ENCODE results near the gene PRAC2. TPM values are rescaled to one million over a fixed set of nuclear protein-coding genes. Genes with fewer than 3 reads are reported as not detected.

Gene PRAC2
- total and polyA plus RNA-seq, 12 donors, result not detected

GRCh38 chr17:48725288-48726064 is 2.5 kb downstream of the PRAC2 start:
- Histone ChIP-seq H3K4me3 (no peak overlapping the region), H3K4me1 (replicated peaks in 1 of 2) (peaks cover 0 to 6% of the 10 kb centered on the region in 2 donors), H3K27ac (no peak overlapping the region), H3K9me3 (replicated peaks in 1 of 3) (no peaks in the 10 kb centered on the region), H3K36me3 (replicated peaks in 1 of 2) (no peaks in the 10 kb centered on the region), H3K27me3 (peaks cover 98% of the 10 kb centered on the region)
- DNase-seq, result no peak
- intact Hi-C loops (cut with DNase I), result loop anchor here (5.0 kb wide), 2 partner anchors 67 to 152 kb away; no protein-coding TSS in a partner anchor
- TF ChIP-seq, protein P1, sequence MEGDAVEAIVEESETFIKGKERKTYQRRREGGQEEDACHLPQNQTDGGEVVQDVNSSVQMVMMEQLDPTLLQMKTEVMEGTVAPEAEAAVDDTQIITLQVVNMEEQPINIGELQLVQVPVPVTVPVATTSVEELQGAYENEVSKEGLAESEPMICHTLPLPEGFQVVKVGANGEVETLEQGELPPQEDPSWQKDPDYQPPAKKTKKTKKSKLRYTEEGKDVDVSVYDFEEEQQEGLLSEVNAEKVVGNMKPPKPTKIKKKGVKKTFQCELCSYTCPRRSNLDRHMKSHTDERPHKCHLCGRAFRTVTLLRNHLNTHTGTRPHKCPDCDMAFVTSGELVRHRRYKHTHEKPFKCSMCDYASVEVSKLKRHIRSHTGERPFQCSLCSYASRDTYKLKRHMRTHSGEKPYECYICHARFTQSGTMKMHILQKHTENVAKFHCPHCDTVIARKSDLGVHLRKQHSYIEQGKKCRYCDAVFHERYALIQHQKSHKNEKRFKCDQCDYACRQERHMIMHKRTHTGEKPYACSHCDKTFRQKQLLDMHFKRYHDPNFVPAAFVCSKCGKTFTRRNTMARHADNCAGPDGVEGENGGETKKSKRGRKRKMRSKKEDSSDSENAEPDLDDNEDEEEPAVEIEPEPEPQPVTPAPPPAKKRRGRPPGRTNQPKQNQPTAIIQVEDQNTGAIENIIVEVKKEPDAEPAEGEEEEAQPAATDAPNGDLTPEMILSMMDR (IDR thresholded peaks at IDR 0.05), result no peak
- TF ChIP-seq POLR2A (IDR thresholded peaks at IDR 0.05), result no peak
- 4 to 7% (median 7%) methylated on average over 14 to 38 of the region's 38 CpGs for WGBS, 4 donors

DNA sequence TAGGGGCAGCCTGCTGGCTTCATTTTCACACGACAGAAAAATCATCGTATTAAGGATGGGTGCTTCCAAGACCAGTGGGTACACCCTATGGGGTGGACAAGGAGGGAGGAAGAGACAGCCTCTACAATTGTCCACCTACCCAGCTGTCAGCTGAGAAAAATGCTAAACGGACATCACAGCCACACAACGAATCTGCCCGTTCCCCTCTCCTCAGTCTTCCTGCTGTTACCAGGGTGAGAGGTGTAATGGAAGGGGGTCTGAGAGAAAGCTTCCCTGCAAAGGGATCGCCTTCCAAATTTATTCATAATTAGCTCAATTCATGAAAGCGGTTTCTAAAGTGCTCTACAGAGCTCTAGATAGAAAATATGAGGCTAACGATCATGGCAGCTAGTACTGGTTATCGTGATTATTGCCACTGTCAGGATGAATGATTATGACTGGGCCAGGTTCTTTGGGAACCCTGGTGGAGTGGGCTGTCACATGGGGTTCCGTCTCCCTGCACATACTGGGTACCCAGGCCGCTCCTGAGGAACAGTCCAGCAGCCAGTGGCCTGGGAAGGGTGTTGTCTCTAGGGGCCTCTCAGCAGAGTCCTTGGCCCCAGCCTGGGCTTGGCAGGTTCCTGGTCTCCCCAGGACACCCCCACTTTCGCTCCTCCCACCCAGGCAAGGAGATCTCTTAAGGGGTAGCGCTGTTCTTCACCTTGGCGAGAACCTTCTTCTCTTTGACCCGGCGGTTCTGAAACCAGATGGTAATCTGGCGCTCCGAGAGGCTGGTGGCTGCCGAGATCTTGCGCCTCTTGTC is 3.3 kb downstream of the PRAC2 start:
- no peaks in the 10 kb centered on the region for H3K36me3 ChIP-seq (replicated peaks in 1 of 2)
- WGBS, 4 donors, result 13 to 24% (median 17%) methylated on average over 10 to 20 of the region's 20 CpGs

GRCh38 chr17:48726916-48727286 is 3.9 kb downstream of the PRAC2 start:
- Histone ChIP-seq H3K4me3 (no peak overlapping the region), H3K9me3 (replicated peaks in 1 of 3) (no peaks in the 10 kb centered on the region), H3K36me3 (replicated peaks in 1 of 2) (no peaks in the 10 kb centered on the region), H3K27me3 (peaks cover 96% of the 10 kb centered on the region), H3K4me1 (replicated peaks in 1 of 2) (peaks cover 0 to 6% of the 10 kb centered on the region in 2 donors), H3K27ac (no peak overlapping the region)
- no peak for DNase-seq
- TF ChIP-seq, protein P1 (IDR thresholded peaks at IDR 0.05), result no peak
- no peak for TF ChIP-seq POLR2A (IDR thresholded peaks at IDR 0.05)
- 4 to 17% (median 11%) methylated on average over 5 to 20 of the region's 20 CpGs for WGBS, 4 donors
- intact Hi-C loops (cut with DNase I), result loop anchor here (5.0 kb wide), 2 partner anchors 65 to 150 kb away; no protein-coding TSS in a partner anchor

More for the DNA sequence above, 3.3 kb downstream of the PRAC2 start:
- H3K9me3 ChIP-seq (replicated peaks in 1 of 3), result no peaks in the 10 kb centered on the region
- no peak overlapping the region for H3K4me3 ChIP-seq
- intact Hi-C loops (cut with DNase I), result loop anchor here (5.0 kb wide), 2 partner anchors 66 to 151 kb away; no protein-coding TSS in a partner anchor
- H3K27ac ChIP-seq, result no peak overlapping the region
- DNase-seq, result no peak
- H3K4me1 ChIP-seq (replicated peaks in 1 of 2), result peaks cover 0 to 6% of the 10 kb centered on the region in 2 donors
- TF ChIP-seq, protein P1 (IDR thresholded peaks at IDR 0.05), result no peak
- TF ChIP-seq POLR2A (IDR thresholded peaks at IDR 0.05), result no peak
- H3K27me3 ChIP-seq, result peaks cover 96% of the 10 kb centered on the region
